MM.1S (cell line): ENCODE data around the gene SH3RF3.

Source experiments
- DNase-seq: peaks from one replicate; pipeline ENCODE4 v3.0.0-alpha.2; 2015
- H2AFZ ChIP-seq: fragments of 300-600 bp; sonication (generic); 2 replicates; pipeline ENCODE4 v1.6.0; 2016; ENCODE audit warnings: antibody characterized with exemption, low read length
- H3F3A ChIP-seq: fragments of 300-600 bp; sonication (generic); 2 replicates; pipeline ENCODE4 v1.6.1; 2016; ENCODE audit warnings: mild to moderate bottlenecking, antibody characterized with exemption, low read length, moderate library complexity, mixed read lengths; ENCODE audit not compliant: insufficient read depth
- H3K27ac ChIP-seq: fragments of 300-600 bp; sonication (generic); 2 replicates; pipeline ENCODE4 v1.5.1; 2016; ENCODE audit warnings: mild to moderate bottlenecking, low read length
- H3K27me3 ChIP-seq: fragments of 300-600 bp; sonication (generic); replicated peaks from 2 replicates; pipeline ENCODE4 v1.6.0; 2016; ENCODE audit warnings: low read length; ENCODE audit not compliant: insufficient read depth
- H3K36me3 ChIP-seq: fragments of 300-600 bp; sonication (generic); replicated peaks from 2 replicates; pipeline ENCODE4 v1.6.1; 2016; ENCODE audit warnings: mild to moderate bottlenecking, low read length, mixed read lengths; ENCODE audit not compliant: insufficient read depth
- H3K4me1 ChIP-seq: fragments of 300-600 bp; sonication (generic); 2 replicates; pipeline ENCODE4 v1.6.1; 2016; ENCODE audit warnings: low read length, mixed read lengths
- H3K4me2 ChIP-seq: fragments of 300-600 bp; sonication (generic); 2 replicates; pipeline ENCODE4 v1.6.0; 2016; ENCODE audit warnings: low read depth, low read length
- H3K4me3 ChIP-seq: fragments of 300-600 bp; sonication (generic); 2 replicates; pipeline ENCODE4 v1.5.1; 2016; ENCODE audit warnings: low read length, mixed read lengths
- H3K79me2 ChIP-seq: fragments of 300-600 bp; sonication (generic); 2 replicates; pipeline ENCODE4 v1.6.1; 2016; ENCODE audit warnings: mixed run types, low read length, mixed read lengths
- H3K9ac ChIP-seq: fragments of 300-600 bp; sonication (generic); 2 replicates; pipeline ENCODE4 v1.6.1; 2016; ENCODE audit warnings: low read length, mixed read lengths
- H3K9me2 ChIP-seq: fragments of 300-600 bp; sonication (generic); replicated peaks from 2 replicates; pipeline ENCODE4 v1.6.1; 2016; ENCODE audit warnings: mild to moderate bottlenecking, low read length, mixed read lengths; ENCODE audit not compliant: insufficient read depth
- H3K9me3 ChIP-seq: fragments of 300-600 bp; sonication (generic); replicated peaks from 2 replicates; pipeline ENCODE4 v1.6.1; 2016; ENCODE audit warnings: mild to moderate bottlenecking, low read length, mixed read lengths; ENCODE audit not compliant: insufficient read depth
- H4K20me1 ChIP-seq: fragments of 300-600 bp; sonication (generic); 2 replicates; pipeline ENCODE4 v1.6.1; 2016; ENCODE audit warnings: mild to moderate bottlenecking, low read length, moderate library complexity, mixed read lengths; ENCODE audit not compliant: insufficient read depth
- CTCF ChIP-seq: fragments of 300-600 bp; sonication (generic); IDR thresholded peaks from 2 replicates; pipeline ENCODE4 v1.5.1; 2016; ENCODE audit warnings: antibody characterized with exemption, low read length, mixed read lengths
- EZH2 ChIP-seq: fragments of 300-600 bp; sonication (generic); optimal IDR thresholded peaks from 2 replicates; pipeline ENCODE3; 2017; ENCODE audit warnings: low read depth, mild to moderate bottlenecking, antibody characterized with exemption, low read length, mixed read lengths
- EZH2phosphoT487 ChIP-seq: fragments of 300-600 bp; sonication (generic); IDR thresholded peaks from 2 replicates; pipeline ENCODE4 v1.6.1; 2018; ENCODE audit warnings: antibody characterized with exemption, low read length

Gene SH3RF3

DNA sequence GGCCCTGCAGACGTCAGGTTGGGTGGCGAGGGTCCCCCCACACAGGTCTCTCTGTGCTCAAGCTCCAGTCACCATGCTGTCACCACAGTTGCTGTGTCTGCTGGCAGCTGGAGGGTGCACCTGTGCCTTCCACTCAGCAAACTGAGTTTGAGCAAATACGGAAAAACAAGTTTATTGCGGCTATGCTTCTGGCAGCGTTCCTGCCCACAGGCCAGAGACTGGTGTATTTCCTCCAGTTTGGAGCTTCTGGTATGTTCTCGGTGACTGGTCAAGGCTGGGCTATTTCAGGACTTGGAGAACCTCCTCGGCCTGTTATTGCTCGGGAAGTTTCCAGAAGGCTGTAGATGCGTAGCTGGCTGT is 352.2 kb downstream of the SH3RF3 start:
- peaks cover 11% of the 10 kb centered on the region for H3K4me1 ChIP-seq
- DNase-seq, result no peak
- no peaks in the 10 kb centered on the region for H3K9me2 ChIP-seq
- H3K27me3 ChIP-seq, result no peaks in the 10 kb centered on the region
- no peak overlapping the region for H2AFZ ChIP-seq
- H3K4me3 ChIP-seq, result no peak overlapping the region
- no peak for TF ChIP-seq EZH2
- TF ChIP-seq EZH2phosphoT487, result no peak
- no peak for TF ChIP-seq CTCF
- no peaks in the 10 kb centered on the region for H3K9me3 ChIP-seq
- H3K27ac ChIP-seq, result no peak overlapping the region
- H3K36me3 ChIP-seq, result no peaks in the 10 kb centered on the region
- H4K20me1 ChIP-seq, result no peaks in the 10 kb centered on the region
- H3F3A ChIP-seq, result peaks cover 4% of the 10 kb centered on the region
- H3K4me2 ChIP-seq, result no peak overlapping the region
- H3K9ac ChIP-seq, result no peak overlapping the region
- no peaks in the 10 kb centered on the region for H3K79me2 ChIP-seq

GRCh38 chr2:109481599-109481998 is 352.6 kb downstream of the SH3RF3 start:
- TF ChIP-seq EZH2phosphoT487 (no peak), EZH2 (no peak), CTCF (no peak)
- H3K9me2 ChIP-seq, result no peaks in the 10 kb centered on the region
- no peak overlapping the region for H2AFZ ChIP-seq
- peaks cover 7% of the 10 kb centered on the region for H3K4me1 ChIP-seq
- no peak overlapping the region for H3K27ac ChIP-seq
- no peaks in the 10 kb centered on the region for H4K20me1 ChIP-seq
- no peak overlapping the region for H3K4me3 ChIP-seq
- H3K79me2 ChIP-seq, result no peaks in the 10 kb centered on the region
- no peak for DNase-seq
- no peaks in the 10 kb centered on the region for H3F3A ChIP-seq
- no peak overlapping the region for H3K4me2 ChIP-seq
- H3K36me3 ChIP-seq, result no peaks in the 10 kb centered on the region
- no peaks in the 10 kb centered on the region for H3K9me3 ChIP-seq
- no peak overlapping the region for H3K9ac ChIP-seq
- no peaks in the 10 kb centered on the region for H3K27me3 ChIP-seq

- Histone ChIP-seq H3K9me2 (no peaks in the 10 kb centered on the region), H3K9ac (no peak overlapping the region), H4K20me1 (no peaks in the 10 kb centered on the region), H3K4me2 (no peak overlapping the region), H3K79me2 (no peaks in the 10 kb centered on the region), H3K27ac (no peak overlapping the region), H2AFZ (no peak overlapping the region), H3F3A (no peaks in the 10 kb centered on the region), H3K4me3 (no peak overlapping the region), H3K27me3 (no peaks in the 10 kb centered on the region), H3K9me3 (no peaks in the 10 kb centered on the region), H3K36me3 (no peaks in the 10 kb centered on the region), H3K4me1 (no peaks in the 10 kb centered on the region)
- TF ChIP-seq EZH2phosphoT487 (no peak), EZH2 (no peak), CTCF (no peak)
- DNase-seq, result no peak
These were observed 353.4 kb downstream of the SH3RF3 start for GRCh38 chr2:109482361-109482861.
